Liver (tissue), 9 donors: ENCODE results near the gene SNRPD2. TPM values are rescaled to one million over a fixed set of nuclear protein-coding genes. Genes with fewer than 3 reads are reported as not detected.

Experiments
- DNase-seq: peaks from one replicate; pipeline ENCODE4 v3.0.0-alpha.2; 2017; ENCODE audit warnings: low spot score
- H3K27ac ChIP-seq, 2 donors: one replicate each; pipeline ENCODE4 v1.7.0; 2013; ENCODE audit warnings: inconsistent platforms in 2 of 2, low read length in 2 of 2, control low read depth in 1 of 2, low read depth in 1 of 2, mild to moderate bottlenecking in 1 of 2
- H3K27me3 ChIP-seq, 4 donors: one replicate each; pipeline versions ENCODE4 v1.6.1 to v1.7.0; 2013; ENCODE audit warnings: low read length in 3 of 4, inconsistent platforms in 1 of 4, mild to moderate bottlenecking in 1 of 4, moderate library complexity in 1 of 4; ENCODE audit not compliant: control insufficient read depth in 4 of 4, insufficient read depth in 4 of 4
- H3K36me3 ChIP-seq, 4 donors: one replicate each; pipeline versions ENCODE4 v1.6.1 to v1.7.0; 2013; ENCODE audit warnings: low read length in 3 of 4, mild to moderate bottlenecking in 3 of 4, low read depth in 1 of 4, moderate library complexity in 1 of 4; ENCODE audit not compliant: control insufficient read depth in 4 of 4, insufficient read depth in 3 of 4
- H3K4me1 ChIP-seq, 4 donors: one replicate each; pipeline versions ENCODE4 v1.6.1 to v1.7.0; 2013; ENCODE audit warnings: low read length in 3 of 4, mild to moderate bottlenecking in 3 of 4, moderate library complexity in 1 of 4; ENCODE audit not compliant: control insufficient read depth in 4 of 4, insufficient read depth in 4 of 4
- H3K4me3 ChIP-seq, 3 donors: one replicate each; pipeline versions ENCODE4 v1.6.1 to v1.7.0; 2013; ENCODE audit warnings: low read length in 3 of 3, control low read depth in 1 of 3, low read depth in 1 of 3, mild to moderate bottlenecking in 1 of 3
- H3K9ac ChIP-seq, 2 donors: one replicate each; pipeline ENCODE4 v1.7.0; 2013; ENCODE audit warnings: low read length in 2 of 2, mild to moderate bottlenecking in 2 of 2, moderate library complexity in 2 of 2, control low read depth in 1 of 2, low read depth in 1 of 2
- H3K9me3 ChIP-seq, 4 donors: one replicate each; pipeline versions ENCODE4 v1.6.1 to v1.7.0; 2013; ENCODE audit warnings: low read length in 3 of 4; ENCODE audit not compliant: control insufficient read depth in 4 of 4
- CTCF ChIP-seq: fragments of 150-350 bp; IDR thresholded peaks from 2 replicates; pipeline ENCODE4 v1.5.1; 2017; ENCODE audit warnings: improper control_type of control experiment, low read depth, low read length; ENCODE audit not compliant: missing input control
- FOXA1 ChIP-seq: IDR thresholded peaks from 2 replicates; pipeline ENCODE4 v1.6.1; 2016; ENCODE audit warnings: antibody characterized with exemption
- FOXA2 ChIP-seq: IDR thresholded peaks from 2 replicates; pipeline ENCODE4 v1.6.1; 2016; ENCODE audit warnings: antibody characterized with exemption
- GABPA ChIP-seq, 2 donors: IDR thresholded peaks in 1 of 2; conservative IDR thresholded peaks in 1 of 2; 2 replicates each; pipeline ENCODE4 v1.6.1; 2016; ENCODE audit warnings: antibody characterized with exemption in 2 of 2, mild to moderate bottlenecking in 1 of 2, moderate library complexity in 1 of 2
- RAD21 ChIP-seq, 2 donors: IDR thresholded peaks; 2 replicates each; pipeline ENCODE4 v1.6.1; 2016; ENCODE audit warnings: antibody characterized with exemption in 2 of 2, mild to moderate bottlenecking in 2 of 2
- REST ChIP-seq: IDR thresholded peaks from 2 replicates; pipeline ENCODE4 v1.6.1; 2016; ENCODE audit warnings: antibody characterized with exemption, mild to moderate bottlenecking
- SP1 ChIP-seq: IDR thresholded peaks from 2 replicates; pipeline ENCODE4 v1.6.1; 2018; ENCODE audit warnings: antibody characterized with exemption, mild to moderate bottlenecking
- TAF1 ChIP-seq: conservative IDR thresholded peaks from 2 replicates; pipeline ENCODE4 v1.6.1; 2016; ENCODE audit warnings: antibody characterized with exemption, mild to moderate bottlenecking
- YY1 ChIP-seq: IDR thresholded peaks from 2 replicates; pipeline ENCODE4 v1.6.1; 2016; ENCODE audit warnings: antibody characterized with exemption, mild to moderate bottlenecking
- WGBS: extraction: QIAGEN DNeasy Blood & Tissue Kit; methylation state at CpG from one replicate; pipeline ENCODE4 v1.1.7; 2013; 5-methylcytosine and 5-hydroxymethylcytosine counted together
- polyA plus RNA-seq, 2 donors: library from polyadenylated mRNA; stranded (reverse) in 1 of 2; unstranded in 1 of 2; fragments of 200-250 nt in 1 of 2; fragments of >200 nt in 1 of 2; fragmentation: Nextera tagmentation in 1 of 2; extraction: Ambion mirVana in 1 of 2; gene quantifications; one replicate each; pipeline versions ENCODE4 v1.2.1 to v1.2.3, GENCODE V29; 2013 to 2015
- total RNA-seq, 2 donors: library from RNA; depleted of rRNA; stranded (reverse); fragments of >200 nt; gene quantifications; one replicate each; pipeline ENCODE4 v1.2.3, GENCODE V29; 2014
- donor health status: healthy.
- donor health status: healthy.
- donor health status: healthy.
- donor health status: healthy.
- donor health status: healthy.

Gene SNRPD2
- total and polyA plus RNA-seq, 4 donors, result 38.6 to 175 (median 90.5) TPM

- peak overlapping the region in 1 of 3 donors; percentile 45 for H3K4me3 ChIP-seq
- H3K4me1 ChIP-seq, result peaks cover 4 to 19% (median 13%) of the 10 kb centered on the region in 4 donors
- no peaks in the 10 kb centered on the region for H3K9me3 ChIP-seq
- TF ChIP-seq SP1 (peak; percentile 21), CTCF (peak; percentile 91), GABPA (IDR thresholded peaks at IDR 0.05 in 1 of 2, conservative IDR thresholded peaks at IDR 0.05 in 1 of 2) (peak in 1 of 2 donors; percentile 14), YY1 (peak; percentile 37), FOXA2 (no peak), RAD21 (IDR thresholded peaks at IDR 0.05) (peak; percentile 68 to 78), TAF1 (no peak), REST (no peak)
- peak overlapping the region in 1 of 2 donors; percentile 37 for H3K27ac ChIP-seq
- H3K9ac ChIP-seq, result no peak overlapping the region
- H3K27me3 ChIP-seq, result peaks cover 0 to 5% (median 4%) of the 10 kb centered on the region in 4 donors
- DNase-seq, result peak; percentile 83
- H3K36me3 ChIP-seq, result peaks cover 0 to 18% (median 8%) of the 10 kb centered on the region in 4 donors
- WGBS, result 4% methylated on average over 51 of the region's 51 CpGs
These were observed 10.2 kb downstream of the SNRPD2 start for GRCh38 chr19:45681391-45682015.

- TF ChIP-seq FOXA1 (no peak), RAD21 (IDR thresholded peaks at IDR 0.05) (peak in 1 of 2 donors; percentile 26), TAF1 (no peak), SP1 (peak; percentile 32), YY1 (no peak), GABPA (IDR thresholded peaks at IDR 0.05 in 1 of 2, conservative IDR thresholded peaks at IDR 0.05 in 1 of 2) (no peak)
- H3K4me3 ChIP-seq, result peak overlapping the region in 1 of 3 donors; percentile 43
- peak overlapping the region in 1 of 2 donors; percentile 20 for H3K27ac ChIP-seq
- WGBS, result 8% methylated on average over 49 of the region's 49 CpGs
- no peaks in the 10 kb centered on the region for H3K36me3 ChIP-seq
- no peak overlapping the region for H3K9ac ChIP-seq
- H3K27me3 ChIP-seq, result peaks cover 0 to 5% (median 4%) of the 10 kb centered on the region in 4 donors
- H3K4me1 ChIP-seq, result peaks cover 4 to 19% (median 13%) of the 10 kb centered on the region in 4 donors
- no peaks in the 10 kb centered on the region for H3K9me3 ChIP-seq
- DNase-seq, result peak; percentile 73
These were observed 14.2 kb downstream of the SNRPD2 start for GRCh38 chr19:45677351-45678230.
